HG02571 (cell line): ENCODE measurements around the gene SH2B2.

Experiments
- ATAC-seq: cut with Tn5 transposase; IDR thresholded peaks from one replicate; pipeline ENCODE4 v1.9.1; 2021; ENCODE audit warnings: mild to moderate bottlenecking, moderate library complexity; ENCODE audit not compliant: unreplicated experiment

SH2B2 gene

DNA sequence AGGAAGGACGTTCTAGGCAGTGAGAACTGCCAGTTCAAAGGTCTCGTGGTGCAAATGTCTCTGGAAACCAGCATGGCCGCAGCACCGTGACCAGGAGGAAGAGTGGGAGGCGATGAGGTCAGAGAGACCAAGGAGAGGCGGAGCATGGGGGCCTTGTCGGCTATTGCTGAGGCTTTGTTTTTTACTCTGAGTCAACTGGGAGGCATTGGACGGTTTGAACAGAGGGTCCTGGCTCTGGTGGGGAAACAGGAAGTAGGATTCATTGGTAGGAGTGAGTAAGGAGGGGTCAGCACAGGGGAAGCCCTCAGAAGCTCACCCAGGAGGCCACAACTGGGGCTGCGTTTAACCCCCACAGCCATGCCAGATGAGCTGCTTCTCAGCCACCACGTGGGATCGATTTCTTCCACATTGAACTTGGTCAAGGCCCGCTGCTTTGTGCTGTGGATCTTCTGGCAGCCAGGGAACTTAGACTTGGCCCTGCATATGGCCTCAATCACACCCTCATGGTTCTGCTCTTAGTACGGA lies 22.2 kb upstream of the SH2B2 start:
- no peak for ATAC-seq

- ATAC-seq, result no peak
Measured at GRCh38 chr7:102266541-102266940, 20.1 kb upstream of the SH2B2 start.

DNA sequence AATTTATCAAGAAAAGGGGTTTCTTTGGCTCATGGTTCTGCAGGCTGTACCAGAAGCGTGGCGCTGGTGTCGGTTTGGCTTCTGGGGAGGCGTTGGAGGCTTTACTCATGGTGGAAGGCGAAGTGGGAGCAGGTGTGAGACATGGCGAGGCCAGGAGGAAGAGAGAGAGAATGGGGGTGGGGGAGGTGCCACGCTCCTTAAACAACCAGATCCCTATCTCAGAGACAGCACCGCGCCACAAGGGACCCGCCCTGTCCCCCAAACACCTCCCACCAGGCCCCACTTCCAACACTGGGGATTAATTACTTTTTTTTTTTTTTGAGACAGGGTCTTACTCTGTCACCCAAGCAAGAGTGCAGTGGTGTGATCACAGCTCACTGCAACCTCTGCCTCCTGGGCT lies 18.0 kb upstream of the SH2B2 start:
- ATAC-seq, result no peak

DNA sequence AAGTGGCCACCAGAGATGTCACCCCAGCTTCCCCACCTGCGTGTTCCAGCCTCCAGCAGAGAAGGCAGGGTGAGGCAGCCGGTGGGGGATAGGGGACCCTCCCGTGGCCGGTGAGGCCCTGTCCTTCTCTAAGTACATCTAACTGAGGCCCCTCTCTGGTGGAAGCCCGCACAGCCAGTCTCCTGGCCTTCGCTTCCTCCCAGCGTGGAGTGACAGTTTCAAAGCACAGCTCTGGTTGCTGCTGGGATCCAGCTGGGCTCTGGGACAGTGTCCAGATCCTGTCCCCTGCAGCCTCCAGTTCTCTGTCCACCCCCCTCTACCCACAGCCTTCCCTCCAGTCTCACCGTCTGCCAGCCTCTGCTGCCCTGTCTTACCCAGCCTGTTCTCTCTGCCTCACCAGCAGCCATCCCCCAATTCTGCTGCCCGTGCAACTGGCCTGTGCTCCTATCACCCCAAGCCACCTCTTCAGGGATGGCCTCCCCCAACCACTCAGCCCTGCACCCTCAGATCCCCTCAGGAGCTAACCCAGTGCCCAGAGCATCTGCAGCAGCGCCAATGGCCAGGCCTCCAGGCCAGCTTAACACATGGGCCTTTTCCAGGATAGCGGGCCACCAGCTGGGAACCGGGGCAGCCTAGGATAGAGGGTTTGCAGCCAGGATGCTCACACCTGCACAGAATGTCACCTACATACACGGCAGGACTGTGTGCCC lies 16.3 kb upstream of the SH2B2 start:
- no peak for ATAC-seq

GRCh38 chr7:102271158-102271798 lies 15.4 kb upstream of the SH2B2 start:
- ATAC-seq, result no peak

DNA sequence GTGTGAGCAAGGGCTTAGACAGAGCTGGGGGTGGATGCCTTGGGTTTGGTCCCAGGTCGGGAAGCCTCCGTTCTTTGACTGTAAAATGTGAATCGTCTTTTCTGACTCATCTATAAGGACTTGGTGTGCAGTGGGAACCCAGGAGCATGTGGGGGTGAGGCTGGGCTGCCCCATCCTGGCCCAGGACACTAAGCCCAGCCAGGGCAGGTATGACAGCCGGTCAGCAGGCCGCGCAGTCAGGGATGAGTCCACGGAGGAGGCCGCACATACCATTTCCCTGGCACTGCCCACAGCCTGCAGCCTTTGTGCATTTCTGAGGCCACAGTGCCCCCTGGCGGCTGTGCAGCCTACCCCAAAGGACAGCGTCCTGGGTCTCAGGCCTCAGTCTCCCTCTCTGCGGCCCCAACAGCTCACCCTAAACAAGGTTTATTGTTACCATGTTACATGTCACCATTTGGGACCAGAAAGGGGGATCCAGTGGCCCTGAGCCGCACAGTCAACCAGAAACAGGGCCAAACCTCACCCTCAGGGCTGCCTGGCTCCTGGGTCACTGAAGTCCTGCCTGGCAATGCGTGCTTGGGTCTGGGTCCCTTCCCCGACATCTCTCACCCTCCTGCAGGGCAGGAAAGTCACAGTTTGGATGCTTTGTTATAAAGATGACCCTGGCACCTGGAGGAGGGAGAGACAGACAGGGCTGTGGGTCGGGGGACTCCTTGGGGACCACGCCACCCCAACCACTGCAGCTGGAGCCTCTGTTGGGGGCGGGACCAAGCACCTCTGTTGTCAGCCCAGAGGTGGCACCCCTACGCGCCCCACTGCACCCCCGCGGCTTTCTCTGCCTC lies 14.4 kb upstream of the SH2B2 start:
- ATAC-seq, result no peak

GRCh38 chr7:102272917-102273748 lies 13.5 kb upstream of the SH2B2 start:
- no peak for ATAC-seq

GRCh38 chr7:102273749-102274712 lies 12.6 kb upstream of the SH2B2 start:
- ATAC-seq, result no peak

- no peak for ATAC-seq
Measured at GRCh38 chr7:102275123-102275703, 11.5 kb upstream of the SH2B2 start.

- no peak for ATAC-seq
Measured at GRCh38 chr7:102277901-102278300, 8.8 kb upstream of the SH2B2 start.

- no peak for ATAC-seq
Measured at GRCh38 chr7:102279537-102280400, 6.9 kb upstream of the SH2B2 start.

GRCh38 chr7:102280521-102280920 lies 6.1 kb upstream of the SH2B2 start:
- ATAC-seq, result no peak

GRCh38 chr7:102281785-102282184 lies 4.9 kb upstream of the SH2B2 start:
- no peak for ATAC-seq

- no peak for ATAC-seq
Measured at GRCh38 chr7:102282465-102283362, 4.0 kb upstream of the SH2B2 start.

GRCh38 chr7:102283477-102284189 lies 3.0 kb upstream of the SH2B2 start:
- no peak for ATAC-seq

DNA sequence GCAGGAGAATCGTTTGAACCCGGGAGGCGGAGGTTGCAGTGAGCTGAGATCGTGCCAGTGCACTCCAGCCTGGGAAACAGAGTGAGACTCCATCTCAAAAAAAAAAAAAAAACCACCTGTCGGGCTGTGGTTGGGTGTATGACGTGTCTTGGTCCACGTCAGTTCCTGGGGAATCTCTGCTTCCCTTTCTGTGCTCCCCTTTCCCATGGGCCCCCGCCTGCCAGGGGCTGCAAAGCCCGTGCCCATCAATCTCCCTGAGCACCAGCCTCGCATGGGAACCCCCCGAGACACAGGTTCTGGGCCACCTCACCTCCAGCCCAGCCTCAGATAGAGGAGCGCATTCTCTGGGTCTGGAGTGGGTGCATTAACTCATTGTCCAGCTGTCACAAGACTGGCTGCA lies 2.3 kb upstream of the SH2B2 start:
- no peak for ATAC-seq
